Keratinocyte (primary cell): ENCODE results near the gene SPOCK3. TPM values are rescaled to one million over a fixed set of nuclear protein-coding genes. Genes with fewer than 3 reads are reported as not detected.

Experiments
- DNase-seq: peaks from one replicate; pipeline ENCODE4 v3.0.0-alpha.2; 2011; ENCODE audit warnings: low read depth, missing footprints, low spot score
- FAIRE-seq: peaks from 2 replicates; lab custom pipeline; 2011; peaks lifted over from hg19 to GRCh38; lab: Jason Lieb, UNC
- H2AFZ ChIP-seq: 2 replicates; pipeline ENCODE4 v1.6.0; 2012; ENCODE audit warnings: low read length, control low read depth, inconsistent platforms; ENCODE audit not compliant: control insufficient read depth
- H3K27ac ChIP-seq: 2 replicates; pipeline ENCODE4 v1.5.1; 2011; ENCODE audit warnings: low read length; ENCODE audit not compliant: control insufficient read depth, insufficient read depth
- H3K27me3 ChIP-seq: 3 replicates; pipeline ENCODE4 v1.6.0; 2011; ENCODE audit warnings: low read length; ENCODE audit not compliant: control insufficient read depth, insufficient read depth; ENCODE audit errors: extremely low read depth
- H3K36me3 ChIP-seq, 2 experiments: 2 replicates in 1 of 2; 3 replicates in 1 of 2; pipeline ENCODE4 v1.5.1; 2011; ENCODE audit warnings: low read length in 2 of 2, mild to moderate bottlenecking in 1 of 2; ENCODE audit not compliant: control insufficient read depth in 2 of 2, insufficient read depth in 2 of 2; ENCODE audit errors: extremely low read depth in 1 of 2
- H3K4me1 ChIP-seq: 3 replicates; pipeline ENCODE4 v1.5.1; 2011; ENCODE audit warnings: low read length; ENCODE audit not compliant: control insufficient read depth, insufficient read depth; ENCODE audit errors: extremely low read depth
- H3K4me2 ChIP-seq: 3 replicates; pipeline ENCODE4 v1.6.0; 2011; ENCODE audit warnings: low read depth, low read length; ENCODE audit not compliant: control insufficient read depth, insufficient read depth; ENCODE audit errors: extremely low read depth
- H3K4me3 ChIP-seq, 3 experiments: fragments of 200-600 bp in 1 of 3; sonication (generic) in 1 of 3; 2 replicates in 2 of 3; 3 replicates in 1 of 3; pipeline ENCODE4 v1.5.1; 2011 to 2016; ENCODE audit warnings: low read length in 3 of 3, mild to moderate bottlenecking in 3 of 3, control low read depth in 2 of 3, inconsistent platforms in 1 of 3, low read depth in 1 of 3, mixed read lengths in 1 of 3, mixed run types in 1 of 3, moderate library complexity in 1 of 3; ENCODE audit not compliant: control insufficient read depth in 2 of 3, insufficient read depth in 2 of 3; ENCODE audit errors: extremely low read depth in 1 of 3
- H3K79me2 ChIP-seq: 2 replicates; pipeline ENCODE4 v1.6.0; 2012; ENCODE audit warnings: low read length; ENCODE audit not compliant: control insufficient read depth, insufficient read depth
- H3K9ac ChIP-seq: 3 replicates; pipeline ENCODE4 v1.6.0; 2011; ENCODE audit warnings: low read length; ENCODE audit not compliant: control insufficient read depth, insufficient read depth; ENCODE audit errors: extremely low read depth
- H3K9me1 ChIP-seq: 3 replicates; pipeline ENCODE4 v1.6.0; 2011; ENCODE audit warnings: low read length; ENCODE audit not compliant: control insufficient read depth, insufficient read depth; ENCODE audit errors: extremely low read depth
- H3K9me3 ChIP-seq: 2 replicates; pipeline ENCODE4 v1.5.1; 2012; ENCODE audit warnings: low read depth, low read length; ENCODE audit not compliant: control insufficient read depth
- H4K20me1 ChIP-seq: 3 replicates; pipeline ENCODE4 v1.6.0; 2011; ENCODE audit warnings: low read length; ENCODE audit not compliant: control insufficient read depth, insufficient read depth; ENCODE audit errors: extremely low read depth
- EZH2 ChIP-seq: IDR thresholded peaks from one replicate; pipeline ENCODE4 v1.6.1; 2012; ENCODE audit warnings: inconsistent platforms, mild to moderate bottlenecking, low read length, moderate library complexity
- dilution Hi-C: fragments of 300-500 bp; cut with MboI; formaldehyde crosslinking; loops from one replicate; pipeline ENCODE4 v1.7.0; 2020; ENCODE audit warnings: low sequenced_read_pairs; ENCODE audit not compliant: extremely low pct_ligation_motif_present
- polyA plus RNA-seq, 5 experiments: library from polyadenylated mRNA; depleted of rRNA in 3 of 5; stranded (reverse) in 3 of 5; stranded (forward) in 1 of 5; unstranded in 1 of 5; fragments of >200 nt; gene quantifications; 1 replicate in 1 of 5; 2 replicates in 3 of 5; 3 replicates in 1 of 5; pipeline versions ENCODE4 v1.2.1 to v1.2.3, GENCODE V29; 2011 to 2012; ENCODE audit warnings: missing spikeins in 2 of 5, low read depth in 1 of 5, low replicate concordance in 1 of 5
- TF ChIP-seq, protein P1 (sequence below), 3 experiments: IDR thresholded peaks in 1 of 3; conservative IDR thresholded peaks in 1 of 3; optimal IDR thresholded peaks in 1 of 3; 2 replicates in 2 of 3; 3 replicates in 1 of 3; pipeline versions ENCODE3 to v1.5.1; 2011; ENCODE audit warnings: low read length in 3 of 3, mild to moderate bottlenecking in 3 of 3, moderate library complexity in 2 of 3, control low read depth in 1 of 3, inconsistent platforms in 1 of 3; ENCODE audit not compliant: insufficient read depth in 2 of 3; ENCODE audit errors: extremely low read depth in 1 of 3

The SPOCK3 gene
- polyA plus RNA-seq, 1 donor (not counting 4 experiments of a cell fraction or from before 2014, with no cell fraction given): not detected

- no peak for TF ChIP-seq EZH2
- TF ChIP-seq, protein P1, sequence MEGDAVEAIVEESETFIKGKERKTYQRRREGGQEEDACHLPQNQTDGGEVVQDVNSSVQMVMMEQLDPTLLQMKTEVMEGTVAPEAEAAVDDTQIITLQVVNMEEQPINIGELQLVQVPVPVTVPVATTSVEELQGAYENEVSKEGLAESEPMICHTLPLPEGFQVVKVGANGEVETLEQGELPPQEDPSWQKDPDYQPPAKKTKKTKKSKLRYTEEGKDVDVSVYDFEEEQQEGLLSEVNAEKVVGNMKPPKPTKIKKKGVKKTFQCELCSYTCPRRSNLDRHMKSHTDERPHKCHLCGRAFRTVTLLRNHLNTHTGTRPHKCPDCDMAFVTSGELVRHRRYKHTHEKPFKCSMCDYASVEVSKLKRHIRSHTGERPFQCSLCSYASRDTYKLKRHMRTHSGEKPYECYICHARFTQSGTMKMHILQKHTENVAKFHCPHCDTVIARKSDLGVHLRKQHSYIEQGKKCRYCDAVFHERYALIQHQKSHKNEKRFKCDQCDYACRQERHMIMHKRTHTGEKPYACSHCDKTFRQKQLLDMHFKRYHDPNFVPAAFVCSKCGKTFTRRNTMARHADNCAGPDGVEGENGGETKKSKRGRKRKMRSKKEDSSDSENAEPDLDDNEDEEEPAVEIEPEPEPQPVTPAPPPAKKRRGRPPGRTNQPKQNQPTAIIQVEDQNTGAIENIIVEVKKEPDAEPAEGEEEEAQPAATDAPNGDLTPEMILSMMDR (optimal IDR thresholded peaks at IDR 0.05 in 1 of 3, IDR thresholded peaks at IDR 0.05 in 1 of 3, conservative IDR thresholded peaks at IDR 0.05 in 1 of 3; ENCODE audit: extremely low read depth in 1 of 3, insufficient read depth in 2 of 3, low read length in 3 of 3): no peak
- DNase-seq: no peak
- H3K9me3 ChIP-seq: no peaks in the 10 kb centered on the region
- no peaks in the 10 kb centered on the region for H3K27me3 ChIP-seq
- H3K9me1 ChIP-seq: no peaks in the 10 kb centered on the region
- no peak overlapping the region for H3K4me3 ChIP-seq
- H3K4me2 ChIP-seq: no peak overlapping the region
- no peaks in the 10 kb centered on the region for H4K20me1 ChIP-seq
- no peak overlapping the region for H3K27ac ChIP-seq
- dilution Hi-C loops: no loop called here
- H3K9ac ChIP-seq: no peak overlapping the region
- FAIRE-seq: no peak
- H3K4me1 ChIP-seq: no peaks in the 10 kb centered on the region
- H3K36me3 ChIP-seq: no peaks in the 10 kb centered on the region
- no peak overlapping the region for H2AFZ ChIP-seq
- no peaks in the 10 kb centered on the region for H3K79me2 ChIP-seq
Measured at GRCh38 chr4:167222099-167222498, 12.2 kb downstream of the SPOCK3 start.

GRCh38 chr4:167221084-167221483 is 13.2 kb downstream of the SPOCK3 start:
- Histone ChIP-seq H3K9me1 (no peaks in the 10 kb centered on the region), H3K27me3 (no peaks in the 10 kb centered on the region), H3K4me2 (no peak overlapping the region), H3K9ac (no peak overlapping the region), H4K20me1 (no peaks in the 10 kb centered on the region), H2AFZ (no peak overlapping the region), H3K36me3 (no peaks in the 10 kb centered on the region), H3K4me3 (no peak overlapping the region), H3K4me1 (no peaks in the 10 kb centered on the region), H3K79me2 (no peaks in the 10 kb centered on the region), H3K27ac (no peak overlapping the region), H3K9me3 (no peaks in the 10 kb centered on the region)
- FAIRE-seq (no peak), DNase-seq (no peak)
- TF ChIP-seq, protein P1 (optimal IDR thresholded peaks at IDR 0.05 in 1 of 3, IDR thresholded peaks at IDR 0.05 in 1 of 3, conservative IDR thresholded peaks at IDR 0.05 in 1 of 3; ENCODE audit: extremely low read depth in 1 of 3, insufficient read depth in 2 of 3, low read length in 3 of 3): no peak
- TF ChIP-seq EZH2: no peak
- dilution Hi-C loops: no loop called here
